ENCODE data around the gene RPS24.
"Not testable (repeated sequence)": the region's sequence is repeated elsewhere in the genome, so short reads cannot be mapped to it uniquely, and the experiment has no call there.

DNA sequence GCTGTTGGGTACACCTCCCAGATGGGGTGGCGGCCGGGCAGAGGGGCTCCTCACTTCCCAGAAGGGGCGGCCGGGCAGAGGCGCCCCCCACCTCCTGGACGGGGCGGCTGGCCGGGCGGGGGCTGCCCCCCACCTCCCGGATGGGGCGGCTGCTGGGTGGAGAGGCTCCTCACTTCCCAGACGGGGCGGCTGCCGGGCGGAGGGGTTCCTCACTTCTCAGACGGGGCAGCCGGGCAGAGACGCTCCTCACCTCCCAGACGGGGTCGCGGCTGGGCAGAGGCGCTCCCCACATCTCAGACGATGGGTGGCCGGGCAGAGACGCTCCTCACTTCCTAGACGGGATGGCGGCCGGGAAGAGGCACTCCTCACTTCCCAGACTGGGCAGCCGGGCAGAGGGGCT is 42.1 kb downstream of the RPS24 start:
- not testable (repeated sequence) for TF ChIP-seq FOXA1 (IDR thresholded peaks at IDR 0.05); BHLHE40 (IDR thresholded peaks at IDR 0.05; ENCODE audit: borderline replicate concordance); TARDBP (IDR thresholded peaks at IDR 0.05); ZNF384 (IDR thresholded peaks at IDR 0.05); NFRKB (IDR thresholded peaks at IDR 0.05); SP1 (IDR thresholded peaks at IDR 0.05); ARNT (IDR thresholded peaks at IDR 0.05)
- TF ChIP-seq, protein P1, sequence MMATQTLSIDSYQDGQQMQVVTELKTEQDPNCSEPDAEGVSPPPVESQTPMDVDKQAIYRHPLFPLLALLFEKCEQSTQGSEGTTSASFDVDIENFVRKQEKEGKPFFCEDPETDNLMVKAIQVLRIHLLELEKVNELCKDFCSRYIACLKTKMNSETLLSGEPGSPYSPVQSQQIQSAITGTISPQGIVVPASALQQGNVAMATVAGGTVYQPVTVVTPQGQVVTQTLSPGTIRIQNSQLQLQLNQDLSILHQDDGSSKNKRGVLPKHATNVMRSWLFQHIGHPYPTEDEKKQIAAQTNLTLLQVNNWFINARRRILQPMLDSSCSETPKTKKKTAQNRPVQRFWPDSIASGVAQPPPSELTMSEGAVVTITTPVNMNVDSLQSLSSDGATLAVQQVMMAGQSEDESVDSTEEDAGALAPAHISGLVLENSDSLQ (IDR thresholded peaks at IDR 0.05) = not testable (repeated sequence)

Measured in HEK293T (cell line).